K562 (cell line): ENCODE results near the gene PARP1. TPM values are rescaled to one million over a fixed set of nuclear protein-coding genes. Genes with fewer than 3 reads are reported as not detected.
A peak's percentile ranks its signal among the peaks of the same experiment; 100 is the strongest.
"Not testable (repeated sequence)": the region's sequence is repeated elsewhere in the genome, so short reads cannot be mapped to it uniquely, and the experiment has no call there.

Experiments
- ATAC-seq: fragments of 200-7000 bp; cut with Tn5 transposase; 3 replicates; pipeline ENCODE4 v1.9.1; 2020; ENCODE audit warnings: moderate library complexity
- BruUV-seq: library from RNA; stranded (reverse); fragments of 400-500 nt; replicated peaks from 2 replicates; lab custom pipeline; 2021; lab: Mats Ljungman, UMichigan
- CTCF ChIA-PET: fragments of 300-600 bp; formaldehyde crosslinking; extraction: SDS; loops from one replicate; lab custom pipeline; 2021; ENCODE audit warnings: low intra/inter-chr PET ratio; lab: Yijun Ruan, JAX
- POLR2A ChIA-PET: fragments of 300-600, 350-650 bp; sonication (Branson Sonifier 250); formaldehyde crosslinking; extraction: SDS; loops from one replicate; lab custom pipeline; 2021; ENCODE audit warnings: antibody characterized with exemption, inconsistent platforms; lab: Yijun Ruan, JAX
- DNase-seq, 4 experiments: peaks; one replicate each; pipeline versions ENCODE4 v3.0.0 to v3.0.0-alpha.2; 2011 to 2018; ENCODE audit warnings: low spot score in 3 of 4, mixed read lengths in 3 of 4; ENCODE audit errors: extremely low read depth in 1 of 4
- FAIRE-seq: peaks from 2 replicates; lab custom pipeline; 2011; peaks lifted over from hg19 to GRCh38; lab: Jason Lieb, UNC
- H2AFZ ChIP-seq: 2 replicates; pipeline ENCODE4 v1.6.0; 2011; ENCODE audit warnings: low read depth, low read length, control low read depth, inconsistent platforms
- H3K27ac ChIP-seq: fragments of 200-600 bp; 3 replicates; pipeline ENCODE4 v1.8.0; 2011; ENCODE audit warnings: low read depth, mild to moderate bottlenecking, control low read depth, inconsistent platforms, low read length, moderate library complexity, mixed read lengths; ENCODE audit errors: extremely low read depth
- H3K27me3 ChIP-seq, 2 experiments: fragments of 300-600 bp in 1 of 2; 2 replicates in 1 of 2; 3 replicates in 1 of 2; pipeline versions ENCODE4 v1.6.0 to v1.8.0; 2011; ENCODE audit warnings: inconsistent platforms in 2 of 2, low read length in 2 of 2, mild to moderate bottlenecking in 1 of 2, mixed read lengths in 1 of 2, moderate library complexity in 1 of 2; ENCODE audit not compliant: control insufficient read depth in 2 of 2, insufficient read depth in 2 of 2
- H3K36me3 ChIP-seq: fragments of 300-600 bp; 3 replicates; pipeline ENCODE4 v1.8.0; 2011; ENCODE audit warnings: mild to moderate bottlenecking, low read length, inconsistent platforms; ENCODE audit not compliant: control insufficient read depth, insufficient read depth
- H3K4me1 ChIP-seq, 2 experiments: fragments of 200-600 bp in 1 of 2; replicated peaks in 1 of 2; 2 replicates in 1 of 2; 3 replicates in 1 of 2; pipeline versions ENCODE4 v1.5.1 to v1.8.0; 2011; ENCODE audit warnings: inconsistent platforms in 2 of 2, low read length in 2 of 2, mild to moderate bottlenecking in 1 of 2, mixed read lengths in 1 of 2, moderate library complexity in 1 of 2; ENCODE audit not compliant: control insufficient read depth in 2 of 2, insufficient read depth in 2 of 2
- H3K4me2 ChIP-seq: 2 replicates; pipeline ENCODE4 v1.6.1; 2011; ENCODE audit warnings: low read length, control low read depth, inconsistent platforms, mixed read lengths; ENCODE audit not compliant: insufficient read depth
- H3K4me3 ChIP-seq: fragments of 200-600 bp; sonication (generic), shearing (Covaris generic); 2 replicates; pipeline ENCODE4 v1.5.1; 2016; ENCODE audit warnings: control low read depth, inconsistent platforms
- H3K79me2 ChIP-seq: fragments of 200-600 bp; 3 replicates; pipeline ENCODE4 v1.8.0; 2011; ENCODE audit warnings: low read length, inconsistent platforms; ENCODE audit not compliant: control insufficient read depth, insufficient read depth
- H3K9ac ChIP-seq, 2 experiments: 2 replicates each; pipeline versions ENCODE4 v1.6.0 to v1.6.1; 2011; ENCODE audit warnings: low read depth in 2 of 2, low read length in 2 of 2, control low read depth in 1 of 2, inconsistent platforms in 1 of 2, mild to moderate bottlenecking in 1 of 2, mixed read lengths in 1 of 2; ENCODE audit not compliant: insufficient read depth in 1 of 2
- H3K9me1 ChIP-seq: one replicate; pipeline ENCODE4 v1.6.0; 2011; ENCODE audit warnings: inconsistent platforms, mild to moderate bottlenecking, low read length, moderate library complexity; ENCODE audit not compliant: control insufficient read depth, insufficient read depth
- H3K9me3 ChIP-seq: replicated peaks from 2 replicates; pipeline ENCODE4 v1.5.1; 2011; ENCODE audit warnings: low read depth, low read length, inconsistent platforms; ENCODE audit not compliant: control insufficient read depth, insufficient read depth
- H4K20me1 ChIP-seq: replicated peaks from 2 replicates; pipeline ENCODE4 v1.6.1; 2011; ENCODE audit warnings: low read length, inconsistent platforms, mixed read lengths; ENCODE audit not compliant: control insufficient read depth, insufficient read depth
- CBX3 ChIP-seq, 2 experiments: IDR thresholded peaks; 1 replicate in 1 of 2; 2 replicates in 1 of 2; pipeline ENCODE4 v1.6.1; 2012; ENCODE audit warnings: inconsistent platforms in 2 of 2, low read length in 2 of 2, borderline replicate concordance in 1 of 2, control low read depth in 1 of 2
- CEBPZ ChIP-seq: fragments of 150-350 bp; IDR thresholded peaks from 2 replicates; pipeline ENCODE4 v1.6.1; 2014; ENCODE audit warnings: low read depth, mild to moderate bottlenecking, low read length, borderline replicate concordance
- TRIM24 ChIP-seq, 2 experiments: fragments of 450-650 bp; IDR thresholded peaks; 2 replicates each; pipeline ENCODE4 v1.6.1; 2016
- TRIM28 ChIP-seq: fragments of 450-650 bp; IDR thresholded peaks from 2 replicates; pipeline ENCODE4 v1.6.1; 2017
- ZFP36 ChIP-seq: fragments of 150-350 bp; IDR thresholded peaks from 2 replicates; pipeline ENCODE4 v1.6.1; 2018; ENCODE audit warnings: low read length, low read depth; ENCODE audit not compliant: partially characterized antibody
- ZNF280A ChIP-seq: fragments of 450-650 bp; IDR thresholded peaks from 2 replicates; pipeline ENCODE4 v1.6.1; 2018; ENCODE audit warnings: mild to moderate bottlenecking, low read depth; ENCODE audit not compliant: partially characterized antibody
- ZNF431 ChIP-seq: sonication (generic); formaldehyde crosslinking; IDR thresholded peaks from 2 replicates; pipeline ENCODE4 v1.8.0; 2022; ENCODE audit warnings: mild to moderate bottlenecking, missing genetic modification reagents
- WGBS: fragments of 100-300 bp; shearing (Covaris generic); methylation state at CpG from one replicate; pipeline ENCODE4 v1.1.6; 2016; ENCODE audit warnings: low coverage, mixed read lengths; ENCODE audit not compliant: insufficient coverage; ENCODE audit errors: missing lambda C conversion rate; 5-methylcytosine and 5-hydroxymethylcytosine counted together
- in situ Hi-C: fragments of 300-500 bp; cut with MboI; formaldehyde crosslinking; loops from 4 replicates; pipeline ENCODE4 v1.15.0; 2018; ENCODE audit warnings: inconsistent platforms, mixed read lengths
- intact Hi-C: fragments of 100-400 bp; cut with micrococcal nuclease; formaldehyde crosslinking; loops from 2 replicates; pipeline ENCODE4 v1.14.2; 2022
- polyA plus RNA-seq, 8 experiments: library from polyadenylated mRNA; depleted of rRNA in 4 of 8; stranded (reverse) in 5 of 8; unstranded in 3 of 8; fragments of >200 nt; fragmentation: Nextera tagmentation in 2 of 8; fragmentation: Illumina TruSeq in 1 of 8; extraction: Ambion mirVana in 2 of 8; extraction: Trizol in 1 of 8; gene quantifications; 2 replicates each; pipeline versions ENCODE4 v1.2.1 to v1.2.3, GENCODE V29; 2011 to 2014; ENCODE audit warnings: inconsistent platforms in 1 of 8, missing spikeins in 1 of 8
- total RNA-seq, 7 experiments: library from RNA; depleted of rRNA in 6 of 7; stranded (reverse); fragments of >200 nt in 6 of 7; fragmentation: Illumina TruSeq in 2 of 7; extraction: Trizol in 2 of 7; gene quantifications; 2 replicates each; pipeline versions ENCODE4 v1.2.1 to v1.2.3, GENCODE V29; 2011 to 2021; ENCODE audit warnings: low replicate concordance in 1 of 7

PARP1 gene
- total and polyA plus RNA-seq, 9 of the 15 experiments (the other 6 are each of a cell fraction or from before 2014, with no cell fraction given), result 121 to 306 (median 250) TPM

DNA sequence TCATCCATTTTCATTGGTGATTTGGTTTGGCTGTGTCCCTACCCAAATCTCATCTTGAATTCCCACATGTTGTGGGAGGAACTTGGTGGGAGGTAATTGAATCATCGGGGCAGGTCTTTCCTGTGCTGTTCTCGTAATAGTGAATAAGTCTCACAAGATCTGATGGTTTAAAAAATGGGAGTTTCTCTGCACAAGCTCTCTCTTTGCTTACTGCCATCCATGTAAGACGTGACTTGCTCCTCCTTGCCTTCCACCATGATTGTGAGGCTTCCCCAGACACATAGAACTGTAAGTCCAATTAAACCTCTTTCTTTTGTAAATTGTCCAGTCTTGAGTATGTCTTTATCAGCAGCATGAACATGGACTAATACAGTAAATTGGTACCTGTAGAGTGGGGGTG, 67.8 kb downstream of the PARP1 start:
- ATAC-seq, H3K4me1 ChIP-seq, H3K4me2 ChIP-seq, CTCF ChIA-PET, H3K9me1 ChIP-seq, H3K36me3 ChIP-seq, in situ Hi-C loops, H3K9ac ChIP-seq, H3K27ac ChIP-seq, H3K79me2 ChIP-seq, H3K4me3 ChIP-seq, H3K27me3 ChIP-seq, H2AFZ ChIP-seq, intact Hi-C loops, H4K20me1 ChIP-seq, DNase-seq, FAIRE-seq, BruUV-seq: not testable (repeated sequence)
- H3K9me3 ChIP-seq, result peaks cover 11% of the 10 kb centered on the region
- TF ChIP-seq CEBPZ, result 0 out of 2 replicates have a peak, but pooled peaks have one; percentile 41
- TF ChIP-seq ZNF280A, result peak; percentile 48
- 0 out of 2 replicates have a peak, but pooled peaks have one; percentile 22 for TF ChIP-seq TRIM28
- peak; percentile 25 for TF ChIP-seq ZFP36
- 0 out of 4 replicates have a peak, but pooled peaks of 1 of the 2 experiments have one; percentile 18 for TF ChIP-seq TRIM24 (IDR thresholded peaks at IDR 0.05)
- peak; percentile 99 for TF ChIP-seq ZNF431 (CRISPR knock-in tag)
- TF ChIP-seq CBX3 (IDR thresholded peaks at IDR 0.05; ENCODE audit: borderline replicate concordance in 1 of 2, low read length in 2 of 2), result peak in 1 of 2 experiments; percentile 43; a peak in 1 of 3 replicates
- WGBS, result 5% methylated on average over 3 of the region's 3 CpGs
- POLR2A ChIA-PET, result interaction anchor here (0.6 kb wide), 1 partner anchor 133 kb away, joined by 3 read pairs; no protein-coding TSS in a partner anchor
